NCI-H187 (cell line): ENCODE data around the gene ADAM12.

Experiments
- DNase-seq, 2 experiments: peaks; one replicate each; lab custom pipeline; 2025; lab: John Stamatoyannopoulos, UW

ADAM12 gene

GRCh38 chr10:126234630-126235029 lies 153.6 kb downstream of the ADAM12 start:
- no peak for DNase-seq

GRCh38 chr10:126233182-126234148 lies 154.8 kb downstream of the ADAM12 start:
- no peak for DNase-seq

GRCh38 chr10:126230587-126230986 lies 157.7 kb downstream of the ADAM12 start:
- DNase-seq, result no peak

- no peak for DNase-seq
Observed at GRCh38 chr10:126229686-126230085, 158.6 kb downstream of the ADAM12 start.

- DNase-seq, result no peak
Observed at GRCh38 chr10:126227762-126228134, 160.5 kb downstream of the ADAM12 start.

- DNase-seq, result no peak
Observed at GRCh38 chr10:126226988-126227761, 161.1 kb downstream of the ADAM12 start.

GRCh38 chr10:126226205-126226604 lies 162.1 kb downstream of the ADAM12 start:
- DNase-seq, result no peak

GRCh38 chr10:126225672-126226008 lies 162.6 kb downstream of the ADAM12 start:
- DNase-seq, result no peak

GRCh38 chr10:126224967-126225671 lies 163.2 kb downstream of the ADAM12 start:
- DNase-seq, result no peak

GRCh38 chr10:126223512-126224067 lies 164.7 kb downstream of the ADAM12 start:
- no peak for DNase-seq

GRCh38 chr10:126222736-126223511 lies 165.4 kb downstream of the ADAM12 start:
- DNase-seq, result no peak

GRCh38 chr10:126221874-126222273 lies 166.4 kb downstream of the ADAM12 start:
- no peak for DNase-seq

- DNase-seq, result no peak
Observed at GRCh38 chr10:126218778-126219649, 169.3 kb downstream of the ADAM12 start.

- no peak for DNase-seq
Observed at GRCh38 chr10:126218174-126218573, 170.1 kb downstream of the ADAM12 start.

- no peak for DNase-seq
Observed at GRCh38 chr10:126216632-126216961, 171.7 kb downstream of the ADAM12 start.

GRCh38 chr10:126215746-126216631 lies 172.3 kb downstream of the ADAM12 start:
- DNase-seq, result no peak

GRCh38 chr10:126214679-126215078 lies 173.6 kb downstream of the ADAM12 start:
- DNase-seq, result no peak

GRCh38 chr10:126214021-126214420 lies 174.3 kb downstream of the ADAM12 start:
- no peak for DNase-seq

GRCh38 chr10:126212738-126213137 lies 175.5 kb downstream of the ADAM12 start:
- no peak for DNase-seq
